Measurements from ENCODE around the gene NEGR1. TPM values are rescaled to one million over a fixed set of nuclear protein-coding genes. Genes with fewer than 3 reads are reported as not detected.

Gene NEGR1
- total RNA-seq, 1 donor from 2014 or later: 18.1 TPM

DNA sequence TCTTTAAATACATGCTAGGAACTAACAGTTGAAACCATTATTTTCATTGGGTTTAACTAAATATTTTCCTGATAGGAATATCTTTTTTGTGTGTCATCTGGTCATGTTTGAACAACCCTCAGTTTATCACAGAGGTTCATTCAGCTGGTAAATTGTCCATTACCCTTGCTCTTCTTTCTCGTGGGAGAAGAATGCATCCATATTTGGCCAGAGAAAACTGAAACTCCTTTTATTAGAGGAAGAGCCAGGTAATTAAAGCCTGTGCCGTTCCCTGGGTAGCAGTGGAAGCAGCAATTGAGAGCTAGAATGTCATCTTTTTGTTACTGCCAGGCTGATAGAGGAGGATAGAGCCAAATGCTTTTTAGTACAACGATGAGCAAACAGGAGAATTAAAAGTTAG, 614.3 kb downstream of the NEGR1 start:
- no peak for DNase-seq

DNA sequence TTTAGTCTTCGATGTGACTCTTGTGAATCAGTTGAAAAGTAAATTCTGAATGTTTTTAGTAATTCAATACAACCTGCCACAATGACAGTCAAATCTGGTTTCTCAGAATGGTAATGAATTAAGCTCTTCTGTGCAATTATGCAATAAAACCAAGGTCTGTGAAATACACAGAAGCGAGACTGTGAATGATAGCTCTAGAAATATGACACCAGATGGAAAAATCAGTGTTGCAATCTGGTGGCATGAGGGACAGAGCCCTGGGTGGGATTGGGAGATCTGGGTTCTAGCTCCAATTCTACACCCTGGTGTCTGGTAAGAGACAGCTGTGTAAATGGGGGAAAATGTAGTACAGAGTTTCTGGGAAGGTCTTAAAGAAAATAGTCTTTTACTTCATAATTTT, 615.1 kb downstream of the NEGR1 start:
- no peak overlapping the region for H3K27ac ChIP-seq
- no peaks in the 10 kb centered on the region for H3K9me3 ChIP-seq
- no peak overlapping the region for H3K4me3 ChIP-seq
- H3K27me3 ChIP-seq (ENCODE audit: low read depth): no peaks in the 10 kb centered on the region
- no peak for ATAC-seq
- TF ChIP-seq, protein P1, sequence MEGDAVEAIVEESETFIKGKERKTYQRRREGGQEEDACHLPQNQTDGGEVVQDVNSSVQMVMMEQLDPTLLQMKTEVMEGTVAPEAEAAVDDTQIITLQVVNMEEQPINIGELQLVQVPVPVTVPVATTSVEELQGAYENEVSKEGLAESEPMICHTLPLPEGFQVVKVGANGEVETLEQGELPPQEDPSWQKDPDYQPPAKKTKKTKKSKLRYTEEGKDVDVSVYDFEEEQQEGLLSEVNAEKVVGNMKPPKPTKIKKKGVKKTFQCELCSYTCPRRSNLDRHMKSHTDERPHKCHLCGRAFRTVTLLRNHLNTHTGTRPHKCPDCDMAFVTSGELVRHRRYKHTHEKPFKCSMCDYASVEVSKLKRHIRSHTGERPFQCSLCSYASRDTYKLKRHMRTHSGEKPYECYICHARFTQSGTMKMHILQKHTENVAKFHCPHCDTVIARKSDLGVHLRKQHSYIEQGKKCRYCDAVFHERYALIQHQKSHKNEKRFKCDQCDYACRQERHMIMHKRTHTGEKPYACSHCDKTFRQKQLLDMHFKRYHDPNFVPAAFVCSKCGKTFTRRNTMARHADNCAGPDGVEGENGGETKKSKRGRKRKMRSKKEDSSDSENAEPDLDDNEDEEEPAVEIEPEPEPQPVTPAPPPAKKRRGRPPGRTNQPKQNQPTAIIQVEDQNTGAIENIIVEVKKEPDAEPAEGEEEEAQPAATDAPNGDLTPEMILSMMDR (IDR thresholded peaks at IDR 0.05): no peak
- DNase-seq: no peak
- no peaks in the 10 kb centered on the region for H3K36me3 ChIP-seq
- intact Hi-C loops (cut with DNase I): no loop called here
- H3K4me1 ChIP-seq: no peaks in the 10 kb centered on the region

More for the DNA sequence above, 614.3 kb downstream of the NEGR1 start:
- no peaks in the 10 kb centered on the region for H3K4me1 ChIP-seq
- H3K36me3 ChIP-seq: no peaks in the 10 kb centered on the region
- intact Hi-C loops (cut with DNase I): no loop called here
- ATAC-seq: no peak
- H3K9me3 ChIP-seq: no peaks in the 10 kb centered on the region
- H3K4me3 ChIP-seq: no peak overlapping the region
- H3K27ac ChIP-seq: no peak overlapping the region
- TF ChIP-seq, protein P1 (IDR thresholded peaks at IDR 0.05): no peak
- H3K27me3 ChIP-seq (ENCODE audit: low read depth): no peaks in the 10 kb centered on the region

DNA sequence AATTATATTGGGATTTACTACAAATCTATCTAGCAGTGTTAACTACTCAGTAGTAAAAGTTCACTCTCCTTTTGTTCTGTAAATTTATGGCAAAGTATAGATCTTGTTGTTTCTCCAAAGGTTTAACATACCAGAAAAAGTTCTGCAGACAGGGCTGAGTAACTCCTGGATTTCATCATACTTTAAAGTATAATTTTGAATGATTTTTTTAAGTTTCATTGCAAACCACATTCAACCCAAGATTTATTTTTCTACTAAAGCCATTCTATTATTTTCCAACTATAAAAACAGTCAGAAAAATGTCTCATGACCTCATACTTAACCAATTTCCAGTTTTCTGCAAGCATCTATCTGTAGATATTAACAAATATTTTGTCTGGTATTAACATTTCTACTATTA, 615.7 kb downstream of the NEGR1 start:
- no peaks in the 10 kb centered on the region for H3K27me3 ChIP-seq (ENCODE audit: low read depth)
- H3K4me3 ChIP-seq: no peak overlapping the region
- no peaks in the 10 kb centered on the region for H3K4me1 ChIP-seq
- H3K36me3 ChIP-seq: no peaks in the 10 kb centered on the region
- no peaks in the 10 kb centered on the region for H3K9me3 ChIP-seq
- intact Hi-C loops (cut with DNase I): no loop called here
- ATAC-seq: no peak
- no peak overlapping the region for H3K27ac ChIP-seq
- DNase-seq: no peak
- TF ChIP-seq, protein P1 (IDR thresholded peaks at IDR 0.05): no peak

DNA sequence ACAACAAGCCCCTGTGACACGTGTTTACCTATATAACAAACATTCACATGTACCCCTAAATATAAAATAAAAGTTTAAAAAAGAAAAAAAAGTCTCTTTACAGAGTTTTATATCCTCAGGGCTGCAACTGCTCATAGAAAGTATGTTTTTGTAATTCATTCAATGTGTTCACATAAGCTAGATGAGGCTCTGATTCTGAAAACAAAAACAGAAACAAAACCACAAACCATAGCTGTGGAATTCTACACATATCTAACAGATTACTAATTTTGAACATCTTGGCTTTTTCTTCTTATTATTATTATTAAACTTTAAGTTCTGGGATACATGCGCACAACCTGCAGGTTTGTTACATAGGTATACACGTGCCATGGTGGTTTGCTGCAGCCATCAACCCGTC, 621.9 kb downstream of the NEGR1 start:
- TF ChIP-seq, protein P1 (IDR thresholded peaks at IDR 0.05): no peak

DNA sequence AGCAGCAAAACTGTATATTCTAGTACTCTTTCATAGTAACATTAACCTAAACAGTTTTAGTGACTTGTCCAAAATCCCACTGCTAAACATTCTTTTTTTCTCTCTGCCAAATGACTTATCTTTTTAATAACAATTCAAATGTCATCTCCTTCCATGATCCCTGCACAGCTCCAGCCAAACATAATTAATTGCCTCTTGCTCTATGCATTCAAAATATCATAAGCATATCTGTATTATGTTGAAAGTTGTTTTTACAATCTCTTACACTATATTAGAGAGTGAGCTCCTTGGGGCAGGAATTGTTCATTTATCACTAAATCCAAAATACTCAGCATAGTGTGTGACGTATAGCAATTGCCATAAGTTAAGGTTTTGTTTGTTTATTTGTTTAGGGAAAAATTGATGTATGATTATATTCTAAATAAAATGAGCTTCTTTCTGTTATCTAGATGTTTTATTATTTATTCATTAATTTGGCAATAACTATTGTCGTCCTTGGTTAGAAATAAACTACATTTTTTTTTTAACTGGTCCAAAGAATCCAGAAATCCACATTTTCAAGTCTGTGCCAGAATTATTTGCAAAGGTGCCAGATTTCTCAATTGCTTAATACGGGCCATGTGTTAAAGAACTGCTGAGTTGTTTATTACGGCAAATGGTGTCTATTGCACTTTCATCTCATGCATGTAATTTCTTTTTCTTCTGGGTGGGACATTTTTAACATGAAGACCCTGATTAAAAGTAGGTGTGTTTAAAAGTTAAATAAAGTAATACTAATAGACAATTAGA, 624.3 kb downstream of the NEGR1 start:
- intact Hi-C loops (cut with DNase I): no loop called here
- H3K9me3 ChIP-seq: no peaks in the 10 kb centered on the region
- no peak overlapping the region for H3K4me3 ChIP-seq
- DNase-seq (no peak), ATAC-seq (no peak)
- H3K27ac ChIP-seq: no peak overlapping the region
- no peaks in the 10 kb centered on the region for H3K36me3 ChIP-seq
- no peaks in the 10 kb centered on the region for H3K27me3 ChIP-seq (ENCODE audit: low read depth)
- TF ChIP-seq, protein P1 (IDR thresholded peaks at IDR 0.05): no peak
- H3K4me1 ChIP-seq: no peaks in the 10 kb centered on the region

More for the DNA sequence above, 621.9 kb downstream of the NEGR1 start:
- H3K9me3 ChIP-seq: no peaks in the 10 kb centered on the region
- no peaks in the 10 kb centered on the region for H3K4me1 ChIP-seq
- H3K4me3 ChIP-seq: no peak overlapping the region
- H3K36me3 ChIP-seq: no peaks in the 10 kb centered on the region
- intact Hi-C loops (cut with DNase I): no loop called here
- DNase-seq (no peak), ATAC-seq (no peak)
- H3K27me3 ChIP-seq (ENCODE audit: low read depth): no peaks in the 10 kb centered on the region
- no peak overlapping the region for H3K27ac ChIP-seq
